Measurements from ENCODE around the gene PLPP4.

The PLPP4 gene

DNA sequence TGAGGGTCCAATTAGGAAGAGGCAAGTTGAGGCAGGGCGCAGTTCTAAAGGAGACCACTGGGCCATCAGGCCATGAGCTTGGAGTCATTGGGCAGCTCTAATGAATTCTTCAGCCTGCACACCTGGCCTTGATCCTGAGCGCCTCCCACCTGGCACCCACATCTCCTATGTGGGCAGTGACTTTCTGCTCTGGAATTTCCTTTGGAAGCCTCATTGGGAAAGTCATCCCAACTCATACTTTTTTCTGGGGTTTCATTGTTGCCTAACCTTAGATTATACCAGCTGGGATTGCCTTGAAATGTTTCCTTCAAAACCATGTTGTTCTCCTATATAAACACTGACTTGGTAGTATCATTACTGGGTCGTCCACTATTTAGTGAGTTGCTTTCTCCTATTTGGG is 54.1 kb downstream of the PLPP4 start:
- TF ChIP-seq ZFP3 (CRISPR knock-in tag; IDR thresholded peaks at IDR 0.05) (no peak), ESRRG (CRISPR knock-in tag; IDR thresholded peaks at IDR 0.05) (no peak), ZNF8 (CRISPR knock-in tag; IDR thresholded peaks at IDR 0.05) (no peak), CSDC2 (CRISPR knock-in tag; IDR thresholded peaks at IDR 0.05) (no peak), ZC3H10 (CRISPR knock-in tag; IDR thresholded peaks at IDR 0.05) (no peak), ARNTL (CRISPR knock-in tag; IDR thresholded peaks at IDR 0.05; ENCODE audit: borderline replicate concordance, low read depth) (no peak), ZNF565 (CRISPR knock-in tag; conservative IDR thresholded peaks at IDR 0.05; ENCODE audit: low read depth) (no peak), BACH2 (CRISPR knock-in tag; IDR thresholded peaks at IDR 0.05; ENCODE audit: borderline replicate concordance) (no peak), ISL1 (CRISPR knock-in tag; IDR thresholded peaks at IDR 0.05) (no peak), GLIS3 (CRISPR knock-in tag; IDR thresholded peaks at IDR 0.05) (no peak), SNAI2 (CRISPR knock-in tag; IDR thresholded peaks at IDR 0.05) (no peak), RARB (CRISPR knock-in tag; IDR thresholded peaks at IDR 0.05) (no peak), ZNF70 (CRISPR knock-in tag; IDR thresholded peaks at IDR 0.05) (no peak), ZFP30 (CRISPR knock-in tag; IDR thresholded peaks at IDR 0.05) (no peak), TCF4 (CRISPR knock-in tag; IDR thresholded peaks at IDR 0.05; ENCODE audit: borderline replicate concordance) (no peak), TOX (CRISPR knock-in tag; IDR thresholded peaks at IDR 0.05; ENCODE audit: borderline replicate concordance) (no peak)
- TF ChIP-seq, protein P1, sequence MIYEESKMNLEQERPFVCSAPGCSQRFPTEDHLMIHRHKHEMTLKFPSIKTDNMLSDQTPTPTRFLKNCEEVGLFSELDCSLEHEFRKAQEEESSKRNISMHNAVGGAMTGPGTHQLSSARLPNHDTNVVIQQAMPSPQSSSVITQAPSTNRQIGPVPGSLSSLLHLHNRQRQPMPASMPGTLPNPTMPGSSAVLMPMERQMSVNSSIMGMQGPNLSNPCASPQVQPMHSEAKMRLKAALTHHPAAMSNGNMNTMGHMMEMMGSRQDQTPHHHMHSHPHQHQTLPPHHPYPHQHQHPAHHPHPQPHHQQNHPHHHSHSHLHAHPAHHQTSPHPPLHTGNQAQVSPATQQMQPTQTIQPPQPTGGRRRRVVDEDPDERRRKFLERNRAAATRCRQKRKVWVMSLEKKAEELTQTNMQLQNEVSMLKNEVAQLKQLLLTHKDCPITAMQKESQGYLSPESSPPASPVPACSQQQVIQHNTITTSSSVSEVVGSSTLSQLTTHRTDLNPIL (CRISPR knock-in tag; IDR thresholded peaks at IDR 0.05; ENCODE audit: low read depth): no peak
- TF ChIP-seq, protein P2, sequence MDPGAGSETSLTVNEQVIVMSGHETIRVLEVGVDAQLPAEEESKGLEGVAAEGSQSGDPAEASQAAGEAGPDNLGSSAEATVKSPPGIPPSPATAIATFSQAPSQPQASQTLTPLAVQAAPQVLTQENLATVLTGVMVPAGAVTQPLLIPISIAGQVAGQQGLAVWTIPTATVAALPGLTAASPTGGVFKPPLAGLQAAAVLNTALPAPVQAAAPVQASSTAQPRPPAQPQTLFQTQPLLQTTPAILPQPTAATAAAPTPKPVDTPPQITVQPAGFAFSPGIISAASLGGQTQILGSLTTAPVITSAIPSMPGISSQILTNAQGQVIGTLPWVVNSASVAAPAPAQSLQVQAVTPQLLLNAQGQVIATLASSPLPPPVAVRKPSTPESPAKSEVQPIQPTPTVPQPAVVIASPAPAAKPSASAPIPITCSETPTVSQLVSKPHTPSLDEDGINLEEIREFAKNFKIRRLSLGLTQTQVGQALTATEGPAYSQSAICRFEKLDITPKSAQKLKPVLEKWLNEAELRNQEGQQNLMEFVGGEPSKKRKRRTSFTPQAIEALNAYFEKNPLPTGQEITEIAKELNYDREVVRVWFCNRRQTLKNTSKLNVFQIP (CRISPR knock-in tag; IDR thresholded peaks at IDR 0.05; ENCODE audit: borderline replicate concordance, low read depth): no peak
- TF ChIP-seq, protein P3, sequence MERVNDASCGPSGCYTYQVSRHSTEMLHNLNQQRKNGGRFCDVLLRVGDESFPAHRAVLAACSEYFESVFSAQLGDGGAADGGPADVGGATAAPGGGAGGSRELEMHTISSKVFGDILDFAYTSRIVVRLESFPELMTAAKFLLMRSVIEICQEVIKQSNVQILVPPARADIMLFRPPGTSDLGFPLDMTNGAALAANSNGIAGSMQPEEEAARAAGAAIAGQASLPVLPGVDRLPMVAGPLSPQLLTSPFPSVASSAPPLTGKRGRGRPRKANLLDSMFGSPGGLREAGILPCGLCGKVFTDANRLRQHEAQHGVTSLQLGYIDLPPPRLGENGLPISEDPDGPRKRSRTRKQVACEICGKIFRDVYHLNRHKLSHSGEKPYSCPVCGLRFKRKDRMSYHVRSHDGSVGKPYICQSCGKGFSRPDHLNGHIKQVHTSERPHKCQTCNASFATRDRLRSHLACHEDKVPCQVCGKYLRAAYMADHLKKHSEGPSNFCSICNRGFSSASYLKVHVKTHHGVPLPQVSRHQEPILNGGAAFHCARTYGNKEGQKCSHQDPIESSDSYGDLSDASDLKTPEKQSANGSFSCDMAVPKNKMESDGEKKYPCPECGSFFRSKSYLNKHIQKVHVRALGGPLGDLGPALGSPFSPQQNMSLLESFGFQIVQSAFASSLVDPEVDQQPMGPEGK (CRISPR knock-in tag; IDR thresholded peaks at IDR 0.05; ENCODE audit: borderline replicate concordance): no peak
- no peak for ATAC-seq

DNA sequence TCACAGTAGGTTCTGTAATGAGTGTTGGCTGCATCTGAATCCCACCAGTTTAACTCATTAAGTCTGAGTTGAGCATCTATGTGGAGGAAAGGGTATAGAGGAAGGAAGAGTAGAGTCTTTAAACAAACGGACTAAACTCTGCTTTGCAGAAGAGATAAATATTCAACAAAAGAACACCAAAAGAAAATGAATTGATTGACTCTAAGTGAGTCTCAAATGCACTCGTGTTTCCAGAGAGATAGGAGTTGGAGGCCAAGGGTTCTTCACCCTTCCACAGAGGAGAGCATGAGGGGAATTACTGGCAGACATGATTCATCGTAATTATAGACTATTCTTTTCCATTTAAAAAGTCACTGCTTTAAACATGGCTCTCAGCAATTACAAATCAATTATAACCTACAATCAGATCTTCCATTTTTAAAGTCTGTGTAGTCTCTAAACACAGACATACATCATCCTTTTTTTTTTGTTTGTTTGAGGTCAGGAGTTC is 56.3 kb downstream of the PLPP4 start:
- no peak for ATAC-seq
- no peak for TF ChIP-seq ZNF8 (CRISPR knock-in tag; IDR thresholded peaks at IDR 0.05)
- no peak for TF ChIP-seq ARNTL (CRISPR knock-in tag; IDR thresholded peaks at IDR 0.05; ENCODE audit: borderline replicate concordance, low read depth)
- TF ChIP-seq ZC3H10 (CRISPR knock-in tag; IDR thresholded peaks at IDR 0.05): no peak
- TF ChIP-seq ISL1 (CRISPR knock-in tag; IDR thresholded peaks at IDR 0.05): 0 out of 2 replicates have a peak, but pooled peaks have one; percentile 31
- peak; percentile 42 for TF ChIP-seq TCF4 (CRISPR knock-in tag; IDR thresholded peaks at IDR 0.05; ENCODE audit: borderline replicate concordance)
- no peak for TF ChIP-seq ZNF565 (CRISPR knock-in tag; conservative IDR thresholded peaks at IDR 0.05; ENCODE audit: low read depth)
- TF ChIP-seq, protein P1 (CRISPR knock-in tag; IDR thresholded peaks at IDR 0.05; ENCODE audit: low read depth): no peak
- TF ChIP-seq PPARA (CRISPR knock-in tag; IDR thresholded peaks at IDR 0.05; ENCODE audit: borderline replicate concordance): no peak
- TF ChIP-seq CSDC2 (CRISPR knock-in tag; IDR thresholded peaks at IDR 0.05): no peak
- TF ChIP-seq OSR1 (CRISPR knock-in tag; IDR thresholded peaks at IDR 0.05): no peak
- peak; percentile 93 for TF ChIP-seq ZFP3 (CRISPR knock-in tag; IDR thresholded peaks at IDR 0.05)
- no peak for TF ChIP-seq GLIS3 (CRISPR knock-in tag; IDR thresholded peaks at IDR 0.05)

DNA sequence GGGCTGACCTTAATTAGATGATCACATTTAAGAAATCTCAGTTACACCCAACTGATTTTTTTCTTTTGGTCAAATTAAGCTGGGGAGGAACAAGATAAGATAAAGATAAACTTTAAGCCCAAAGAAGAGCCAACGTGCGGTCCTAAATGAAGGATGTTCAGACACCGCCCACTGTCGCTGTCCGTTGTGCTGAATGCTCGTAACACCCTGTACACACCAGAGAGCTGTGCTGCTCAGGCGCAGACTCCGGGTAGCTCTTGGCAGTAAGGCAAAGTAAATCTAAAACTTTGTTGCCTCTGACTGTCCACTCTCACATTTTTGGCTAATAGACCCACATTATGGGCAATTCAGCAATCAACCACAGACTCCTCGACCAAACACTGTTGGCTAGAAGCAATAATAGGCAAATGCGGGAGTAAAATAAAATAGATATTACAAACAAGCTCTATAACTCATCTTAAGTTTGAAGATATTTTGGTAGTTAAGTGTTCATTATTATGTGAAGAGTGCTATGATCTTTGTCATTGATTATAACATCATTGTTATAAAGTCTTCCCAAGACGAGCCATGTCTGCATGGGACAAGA is 57.1 kb downstream of the PLPP4 start:
- no peak for TF ChIP-seq GLIS3 (CRISPR knock-in tag; IDR thresholded peaks at IDR 0.05)
- TF ChIP-seq, protein P3 (CRISPR knock-in tag; IDR thresholded peaks at IDR 0.05; ENCODE audit: borderline replicate concordance): no peak
- no peak; the same call in 1 of the 2 replicates for TF ChIP-seq CSDC2 (CRISPR knock-in tag; IDR thresholded peaks at IDR 0.05)
- peak; percentile 78 for ATAC-seq

Data from SK-N-SH treated with all-trans-retinoic acid at 6 μM for 48 hours (cell line).